Testis (tissue), 2 donors: ENCODE measurements around the gene PAQR4.

Experiments
- CTCF ChIP-seq, 3 experiments: fragments of 450-650 bp in 2 of 3; fragments of 200-600 bp in 1 of 3; sonication (generic) in 1 of 3; IDR thresholded peaks; one replicate each; pipeline ENCODE4 v1.5.1; 2016 to 2019; ENCODE audit warnings: antibody characterized with exemption in 3 of 3, mild to moderate bottlenecking in 2 of 3, moderate library complexity in 1 of 3
- POLR2A ChIP-seq: fragments of 450-650 bp; IDR thresholded peaks from one replicate; pipeline ENCODE4 v1.6.1; 2017; ENCODE audit warnings: antibody characterized with exemption, mild to moderate bottlenecking, moderate library complexity

GRCh38 chr16:2987286-2987685 is 18.1 kb downstream of the PAQR4 start:
- TF ChIP-seq POLR2A (no peak), CTCF (IDR thresholded peaks at IDR 0.05) (no peak)
